Measurements from ENCODE around the gene PRR5L.
A peak's percentile ranks its signal among the peaks of the same experiment; 100 is the strongest.

Gene PRR5L

DNA sequence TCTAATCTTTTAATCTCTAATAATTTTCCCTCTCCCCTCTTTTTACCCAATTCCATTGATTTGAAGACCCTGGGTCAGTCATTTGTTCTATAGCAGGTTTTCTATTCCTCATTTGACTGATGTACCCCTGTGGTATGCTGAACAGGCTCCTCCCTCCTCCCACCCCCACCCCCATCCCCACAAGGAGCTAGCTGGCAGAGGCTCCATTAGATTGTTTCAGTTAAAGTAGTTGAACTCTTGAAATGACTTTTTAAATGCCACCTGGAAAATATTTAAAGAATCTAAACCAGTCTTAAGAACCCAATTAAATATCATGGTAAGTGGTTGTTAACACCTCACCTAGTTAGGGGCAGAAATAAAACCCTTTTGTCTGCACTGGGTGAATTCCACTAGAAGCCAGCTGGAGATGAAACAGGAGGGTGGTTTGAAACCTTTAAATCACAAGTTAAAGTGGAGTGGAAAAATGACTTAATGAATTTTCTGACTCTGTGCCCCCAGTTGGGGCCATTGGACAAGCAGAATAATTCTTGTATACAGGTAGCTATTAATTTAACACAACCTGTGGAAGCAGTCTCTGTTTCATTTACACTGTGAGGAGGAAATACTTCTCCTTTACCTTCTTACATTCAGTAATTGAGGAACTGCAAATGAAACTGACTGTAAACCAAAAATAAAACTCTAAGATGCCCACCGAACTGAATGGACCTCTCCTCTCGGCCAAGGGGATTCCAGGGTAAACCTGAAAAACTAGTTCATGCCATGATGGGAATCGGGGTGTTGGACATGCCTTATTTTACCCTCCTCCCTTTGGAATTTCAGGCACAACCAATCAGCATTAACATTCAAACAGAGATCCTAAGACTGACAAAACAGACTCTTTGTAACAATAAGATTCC, 30.7 kb downstream of the PRR5L start:
- DNase-seq (ENCODE audit: low read depth), result no peak

DNA sequence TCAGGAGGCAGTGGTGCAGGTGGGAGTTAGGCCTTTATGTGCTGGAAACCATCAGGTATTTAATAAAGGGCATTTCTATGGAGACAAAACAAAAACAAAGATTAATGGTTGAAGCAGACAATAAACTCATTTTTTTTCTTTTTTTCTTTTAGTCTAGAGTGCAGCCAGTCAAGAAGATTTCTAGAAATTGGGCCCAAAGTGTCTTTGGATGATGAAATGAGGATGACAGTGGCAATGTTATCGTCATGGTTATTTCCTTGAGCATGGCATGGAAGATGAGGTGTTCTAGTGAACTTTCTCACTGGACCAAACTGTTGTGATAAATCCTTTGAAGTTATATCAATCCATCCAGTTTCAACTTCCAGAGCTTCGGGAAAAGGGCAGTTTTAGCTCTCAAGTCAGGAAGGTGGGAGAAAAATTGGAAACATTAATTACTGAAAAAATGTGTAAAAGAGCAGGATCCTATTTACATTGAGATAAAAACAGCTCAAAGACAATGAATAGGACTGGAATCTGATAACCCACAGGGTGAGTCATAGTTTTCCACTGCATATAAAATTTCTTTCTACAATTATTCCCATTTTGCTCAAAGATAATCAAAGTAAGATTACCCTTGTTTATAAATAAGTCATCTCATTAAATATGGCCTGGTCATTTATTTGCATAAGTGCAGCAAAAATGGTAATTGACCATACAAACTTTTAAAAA, 33.0 kb downstream of the PRR5L start:
- DNase-seq (ENCODE audit: low read depth), result no peak

DNA sequence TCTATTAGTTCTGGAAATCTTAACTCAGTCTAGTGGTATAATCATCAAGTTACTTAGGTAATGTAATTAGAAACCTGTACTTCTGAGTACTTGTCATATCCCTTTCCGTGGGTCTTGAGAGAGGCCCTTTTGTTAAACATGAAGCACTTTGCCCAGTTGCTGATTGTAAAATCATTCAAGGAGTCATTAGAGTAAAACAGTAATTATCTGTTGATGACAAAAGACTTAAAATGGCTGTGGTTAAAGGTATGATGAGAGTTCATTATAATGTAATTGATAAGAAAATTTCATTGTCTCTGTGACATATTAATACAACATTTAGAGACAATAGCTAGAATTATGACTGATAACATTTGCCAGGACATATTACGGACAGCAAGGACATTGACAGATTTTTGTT, 34.3 kb downstream of the PRR5L start:
- DNase-seq (ENCODE audit: low read depth), result no peak

DNA sequence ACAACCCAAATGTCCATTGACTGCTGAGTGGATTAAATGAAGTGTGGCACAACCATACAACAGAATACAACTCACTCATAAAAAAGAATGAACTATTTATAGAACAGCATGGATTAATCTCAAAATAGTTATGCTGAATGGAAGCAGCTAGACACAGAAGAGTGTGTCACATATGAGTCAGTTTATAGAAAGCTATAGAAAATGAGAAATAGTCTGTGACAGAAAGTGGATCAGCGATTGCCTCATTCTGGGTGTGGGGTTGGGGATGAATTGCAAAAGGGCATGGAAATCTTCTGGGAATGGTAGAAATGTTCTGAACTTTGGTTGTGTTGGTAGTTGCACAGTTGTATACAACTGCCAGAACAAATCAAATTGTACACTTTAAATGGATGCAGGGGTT, 37.4 kb downstream of the PRR5L start:
- DNase-seq (ENCODE audit: low read depth), result no peak

DNA sequence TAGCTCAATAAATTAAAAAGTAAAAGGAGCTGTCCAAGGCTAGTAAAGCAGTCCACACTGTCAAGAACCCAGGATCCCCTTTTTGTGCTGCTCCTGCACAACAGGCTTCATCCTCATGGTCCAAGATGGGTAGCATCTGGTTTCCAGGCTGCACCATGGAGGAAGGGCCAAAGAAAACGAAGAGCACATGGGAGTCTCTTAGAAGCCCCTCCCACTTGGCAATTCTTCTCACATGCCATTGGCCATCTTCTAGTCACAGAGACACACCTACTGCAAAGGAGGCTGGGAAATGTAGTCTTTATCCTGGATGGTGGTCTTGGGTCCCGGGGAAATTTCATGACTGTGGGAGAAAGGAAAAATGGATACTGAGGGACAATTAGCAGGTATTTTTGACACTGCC, 37.8 kb downstream of the PRR5L start:
- DNase-seq (ENCODE audit: low read depth), result no peak

DNA sequence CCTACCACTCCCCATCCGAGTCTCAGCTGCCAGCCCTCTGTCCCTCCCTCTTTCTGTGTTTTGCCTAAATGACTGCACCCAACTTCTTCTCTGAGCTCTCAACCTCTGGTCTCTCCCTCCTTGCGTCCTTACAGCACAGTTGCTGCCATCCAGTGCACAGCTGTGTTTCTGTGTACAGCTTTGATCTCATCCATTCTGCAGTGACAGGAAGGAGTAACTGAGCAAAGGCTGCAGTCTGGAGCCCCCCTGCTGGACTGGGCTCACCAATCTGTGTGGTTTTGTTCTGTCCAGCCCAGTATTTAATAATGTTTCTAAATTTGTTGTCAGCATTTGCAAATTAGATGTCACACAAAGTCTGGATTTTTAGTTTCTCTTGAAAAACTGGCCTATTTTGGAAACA, 43.8 kb downstream of the PRR5L start:
- DNase-seq (ENCODE audit: low read depth), result no peak

DNA sequence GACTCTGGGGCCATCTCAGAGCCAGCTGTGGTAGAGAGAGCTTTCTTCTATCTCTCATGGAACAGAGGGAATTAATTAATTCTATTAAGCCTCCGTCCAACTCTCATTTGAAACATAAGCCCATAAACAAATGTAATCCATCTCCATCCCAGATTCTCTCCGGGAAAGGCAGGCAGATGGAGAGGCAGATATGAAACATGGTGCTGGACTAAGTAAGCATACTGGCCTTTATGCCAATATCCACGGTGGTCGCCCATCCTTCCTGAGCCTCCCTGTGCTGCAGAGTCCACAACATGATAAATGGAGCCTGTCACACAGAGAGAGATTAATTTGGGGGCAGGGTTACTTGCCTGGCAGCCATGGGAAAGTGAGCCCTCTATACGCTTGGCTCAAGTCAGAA, 44.8 kb downstream of the PRR5L start:
- no peak for DNase-seq (ENCODE audit: low read depth)

DNA sequence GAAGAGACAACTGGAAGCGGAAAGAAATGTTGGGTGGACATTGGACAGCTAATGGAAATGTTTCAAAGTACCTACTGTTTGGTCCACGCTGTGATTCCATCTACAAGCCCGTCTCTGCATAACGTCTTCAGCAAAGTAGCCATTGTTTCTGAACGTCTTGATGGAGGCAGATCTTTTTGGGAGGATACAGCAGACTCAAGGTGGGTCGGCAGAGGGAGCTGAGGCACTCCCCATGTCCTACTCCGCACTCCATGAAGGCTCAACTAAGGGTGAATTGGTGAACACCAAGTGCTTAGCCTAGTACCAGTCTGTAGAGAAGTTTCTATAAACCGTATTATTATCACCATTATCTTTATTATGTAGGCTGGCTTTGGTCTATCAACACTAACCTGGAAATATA, 45.8 kb downstream of the PRR5L start:
- DNase-seq (ENCODE audit: low read depth), result no peak

DNA sequence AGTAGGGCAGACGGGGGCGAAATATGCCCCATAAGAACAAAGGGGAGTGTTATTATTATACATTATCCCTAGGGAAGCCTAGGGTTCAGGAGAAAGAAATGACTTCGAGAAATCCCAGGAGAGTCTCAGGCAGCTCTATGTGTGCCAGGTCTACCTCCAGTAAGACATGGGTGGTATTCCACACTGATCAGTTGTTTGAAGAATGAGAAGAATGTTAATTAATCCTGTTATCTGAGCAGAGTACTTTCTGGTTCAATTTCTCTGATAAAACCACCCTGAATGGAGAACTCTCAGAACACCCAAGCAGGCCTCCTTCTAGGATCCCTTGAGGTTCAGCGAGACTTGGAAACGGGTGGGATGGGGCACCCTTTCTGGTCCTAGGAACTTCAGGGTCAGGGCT, 46.2 kb downstream of the PRR5L start:
- DNase-seq (ENCODE audit: low read depth), result no peak

DNA sequence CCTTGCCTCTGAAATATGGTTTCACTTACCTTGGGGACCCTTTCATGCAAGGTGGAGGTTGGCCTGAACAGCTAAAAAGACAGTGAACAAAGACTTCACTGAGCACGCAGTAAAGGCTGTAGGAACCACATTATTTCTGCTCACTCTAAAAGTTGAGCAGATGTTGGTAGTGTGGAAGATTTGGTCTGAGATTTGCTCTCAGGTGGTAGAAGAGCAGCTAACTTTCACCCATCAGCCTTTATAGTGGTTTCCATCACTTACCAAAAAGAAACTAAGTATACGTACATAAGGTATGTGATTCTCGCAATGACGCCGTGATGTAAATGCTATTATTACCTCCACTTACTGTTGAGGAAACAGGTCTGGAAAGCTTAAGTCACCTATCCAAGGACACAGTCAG, 47.3 kb downstream of the PRR5L start:
- DNase-seq (ENCODE audit: low read depth), result no peak

DNA sequence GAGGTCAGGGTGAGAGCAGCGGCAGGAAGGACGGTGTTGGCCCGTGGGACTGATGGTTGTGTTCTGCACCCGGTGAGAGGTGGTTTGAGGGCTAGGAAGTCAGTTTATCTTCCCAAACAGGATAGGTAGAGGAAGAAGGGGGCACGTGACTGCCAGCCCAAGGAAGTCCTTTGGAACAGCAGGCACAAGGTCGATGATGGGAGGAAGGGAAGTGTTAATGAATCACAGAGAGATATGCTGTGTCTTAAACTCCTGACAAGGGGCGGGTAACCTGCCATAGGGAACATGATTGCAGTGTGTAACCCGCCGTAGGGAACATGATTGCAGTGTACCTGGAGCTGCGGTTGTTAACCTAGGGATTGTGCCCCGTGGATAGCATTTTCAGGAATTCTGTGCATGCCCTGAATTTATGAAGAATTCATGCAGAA, 49.0 kb downstream of the PRR5L start:
- no peak for DNase-seq (ENCODE audit: low read depth)

DNA sequence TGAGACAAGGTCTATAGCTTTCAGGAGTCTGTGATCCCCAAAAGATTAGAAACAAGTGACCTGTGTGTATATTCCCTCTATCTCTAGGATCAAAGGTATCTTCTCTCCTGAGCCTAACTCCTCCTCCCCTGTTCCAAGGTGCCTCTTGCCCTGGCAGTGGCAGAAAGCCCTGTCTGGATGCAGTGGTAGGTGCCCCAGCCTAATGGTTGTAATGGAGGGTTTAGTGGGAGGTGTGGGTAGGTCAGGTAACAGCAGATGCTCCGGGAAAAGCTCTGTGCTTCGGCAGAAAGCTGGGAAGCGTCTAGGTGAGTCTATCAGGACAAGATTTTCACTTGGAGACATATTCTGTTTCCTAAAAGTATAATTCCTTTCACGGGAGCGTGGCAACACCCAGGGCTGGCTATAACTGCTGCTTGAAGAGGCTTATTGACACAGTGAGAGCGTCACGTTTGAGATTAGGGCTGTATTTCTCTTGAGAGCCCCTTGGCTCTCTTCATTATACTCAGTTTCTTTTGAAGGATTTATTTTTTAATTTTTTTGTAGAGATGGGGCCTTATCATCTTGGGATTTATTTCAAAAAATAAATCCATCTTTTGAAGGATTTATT, 49.5 kb downstream of the PRR5L start:
- DNase-seq (ENCODE audit: low read depth), result no peak

DNA sequence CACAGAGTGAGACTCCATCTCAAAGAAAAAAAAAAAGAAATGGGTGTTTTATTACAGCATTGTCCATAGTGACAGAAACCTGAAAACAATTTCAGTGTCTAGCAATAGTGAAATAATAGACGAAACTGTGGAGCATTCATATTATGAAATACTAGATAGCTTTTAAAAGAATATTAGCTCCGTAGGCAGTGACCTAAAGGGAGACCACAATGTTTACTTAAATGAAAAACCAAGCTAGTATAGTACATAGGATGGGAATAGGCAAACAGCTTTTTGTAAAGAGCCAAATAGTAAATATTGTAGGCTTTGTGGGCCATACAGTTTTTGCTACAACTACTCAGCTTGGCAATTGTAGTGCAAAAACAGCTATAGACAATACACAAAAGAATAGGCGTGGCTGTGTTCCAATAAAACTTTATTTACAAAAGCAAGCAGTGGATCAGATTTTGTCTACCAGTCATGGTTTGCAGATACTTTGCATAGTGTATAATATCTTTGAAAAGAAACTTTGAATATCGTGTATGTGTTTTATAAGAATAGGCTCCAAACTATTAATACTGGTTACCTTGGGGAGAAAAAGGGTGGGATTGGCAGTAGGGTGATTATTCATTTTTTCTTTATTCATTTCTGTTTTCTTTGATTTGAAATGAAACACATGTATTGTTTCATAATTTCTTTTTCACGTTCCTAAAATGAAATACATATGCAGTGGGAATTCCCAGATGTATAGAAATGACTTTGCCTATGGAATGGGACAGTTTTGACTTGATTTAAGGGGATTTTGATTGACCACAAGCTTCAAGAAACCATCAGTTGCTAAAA, 50.7 kb downstream of the PRR5L start:
- DNase-seq (ENCODE audit: low read depth), result no peak

DNA sequence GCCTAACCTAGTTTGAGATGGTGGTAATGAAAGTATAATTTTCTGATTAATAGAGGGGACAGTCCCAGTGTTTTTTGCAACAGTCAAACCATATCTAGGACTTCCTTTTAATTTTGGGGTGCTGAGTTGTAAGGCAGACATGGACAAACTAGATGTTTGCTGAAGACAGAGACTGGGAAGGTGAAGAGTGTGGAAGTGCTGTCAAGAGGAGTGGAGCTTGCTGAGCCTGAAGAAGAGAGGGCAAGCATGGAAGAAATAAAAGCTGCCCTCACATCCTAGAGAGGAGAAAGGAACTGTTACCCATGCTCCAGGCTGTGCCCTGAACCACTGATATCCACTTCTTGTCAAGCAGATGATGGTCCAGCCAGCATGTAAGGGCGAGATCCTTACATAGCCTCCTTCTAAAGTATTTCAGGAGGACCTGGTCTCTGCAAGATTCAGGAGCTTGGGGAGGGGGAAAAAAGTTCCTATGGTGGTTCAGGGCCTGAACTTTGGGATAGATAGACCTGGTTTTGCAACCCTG, 51.4 kb downstream of the PRR5L start:
- no peak for DNase-seq (ENCODE audit: low read depth)

DNA sequence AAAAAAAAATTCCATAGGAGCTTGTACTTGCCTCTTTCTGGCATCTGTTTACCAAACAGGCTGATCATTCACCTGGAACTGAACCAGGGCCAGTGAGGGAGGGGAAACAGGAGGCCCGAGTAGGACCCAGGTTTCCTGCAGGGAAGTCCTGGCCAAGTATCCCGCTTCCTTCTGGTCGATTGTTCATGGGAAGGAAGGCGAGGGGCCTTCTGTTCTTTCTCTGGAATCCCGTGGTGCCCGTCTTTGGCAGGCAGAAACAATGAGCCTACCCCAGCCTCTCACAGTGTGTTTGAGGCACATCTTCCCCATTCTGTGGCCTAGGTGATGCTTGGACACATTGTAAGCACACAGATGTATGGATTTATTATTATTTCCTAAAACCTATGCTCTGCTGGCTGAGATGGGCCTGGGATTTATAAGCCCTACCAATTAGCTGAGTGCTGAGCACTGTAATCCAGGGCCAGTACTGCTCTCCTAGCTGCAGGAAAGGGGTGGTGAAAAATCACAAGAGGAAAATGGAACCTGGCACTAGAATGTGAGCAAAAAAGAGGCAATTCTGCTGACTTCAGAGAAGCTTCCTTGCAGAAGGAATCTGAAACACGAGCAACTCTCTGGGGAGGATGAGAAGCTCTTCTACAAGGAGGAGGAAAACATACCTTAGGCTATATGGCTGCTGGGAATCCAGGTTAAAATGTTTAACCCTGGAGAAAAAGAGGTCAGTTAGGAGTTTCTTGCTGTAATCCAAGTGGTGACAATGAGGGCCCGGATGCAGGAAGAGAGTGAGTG, 53.5 kb downstream of the PRR5L start:
- no peak for DNase-seq (ENCODE audit: low read depth)

DNA sequence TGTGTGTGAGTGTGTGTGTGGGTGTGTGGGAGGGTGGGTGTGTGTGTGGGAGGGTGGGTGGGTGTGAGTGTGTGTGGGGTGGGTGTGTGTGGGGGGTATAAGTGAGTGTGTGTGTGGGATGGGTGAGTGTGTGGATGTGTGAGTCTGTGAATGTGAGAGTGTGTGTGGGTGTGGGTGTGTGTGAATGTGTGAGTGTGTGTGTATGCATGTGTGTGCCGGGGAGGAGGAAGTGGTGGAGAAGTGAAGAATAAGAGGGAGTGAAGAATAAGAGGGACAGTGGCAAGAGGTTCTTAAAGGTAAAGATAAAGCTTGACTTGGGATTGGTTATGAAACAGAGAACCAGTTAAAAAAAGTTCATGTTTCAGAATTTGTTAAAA, 54.0 kb downstream of the PRR5L start:
- DNase-seq (ENCODE audit: low read depth), result no peak

DNA sequence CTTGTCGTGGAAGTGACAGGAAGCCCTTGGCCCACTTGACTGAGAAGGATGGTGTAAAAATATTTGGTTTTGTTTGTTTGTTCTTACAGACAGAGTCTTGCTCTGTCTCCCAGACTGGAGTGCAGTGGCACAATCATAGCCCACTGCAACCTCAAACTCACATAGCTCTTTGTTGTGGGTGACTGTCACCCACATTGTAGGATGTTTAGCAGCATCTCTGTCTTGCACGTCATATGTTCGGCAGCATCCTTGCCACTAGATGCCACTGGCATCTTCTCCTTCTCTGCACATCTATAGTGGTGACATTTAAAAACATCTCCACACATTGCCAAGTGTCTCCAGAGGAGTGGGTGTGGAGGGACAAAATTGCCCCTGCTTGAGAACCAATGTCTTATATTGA, 56.8 kb downstream of the PRR5L start:
- DNase-seq (ENCODE audit: low read depth), result peak; percentile 67

DNA sequence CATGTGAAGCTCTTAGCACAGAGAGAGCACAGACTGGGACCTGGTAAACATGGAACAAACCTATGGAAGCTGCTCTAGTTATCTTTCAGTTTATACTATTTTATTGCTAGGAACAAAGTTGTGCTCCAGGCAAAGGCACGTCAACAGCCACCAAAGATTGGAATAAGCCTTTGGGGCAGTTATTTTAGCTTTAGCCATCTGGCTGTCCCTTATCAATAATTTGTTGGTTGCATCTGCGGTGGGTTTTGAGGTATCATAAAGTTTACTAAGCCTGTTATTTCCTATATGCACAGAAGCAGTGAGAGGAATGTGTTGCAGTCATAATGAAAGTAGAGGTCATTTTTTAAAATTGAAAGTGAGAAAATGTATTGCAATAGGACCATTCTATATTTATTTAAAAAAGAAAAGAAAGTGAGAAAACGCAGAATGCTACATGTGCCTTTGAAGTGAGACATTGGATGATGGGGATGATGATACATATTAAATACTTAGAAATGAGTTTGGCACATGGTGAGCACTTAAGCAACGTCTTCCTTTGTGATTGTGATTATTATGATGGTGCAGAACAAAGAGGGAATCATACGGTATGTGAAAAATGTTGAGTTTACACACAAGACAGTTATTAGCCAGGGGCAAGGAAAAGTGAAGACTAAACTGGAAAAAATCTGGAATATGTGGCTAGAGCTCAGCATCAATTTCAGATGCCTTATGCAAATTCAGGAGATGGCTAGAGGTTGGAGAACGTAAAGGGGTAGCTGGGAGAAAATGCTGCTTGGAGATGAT, 58.3 kb downstream of the PRR5L start:
- DNase-seq (ENCODE audit: low read depth), result no peak

DNA sequence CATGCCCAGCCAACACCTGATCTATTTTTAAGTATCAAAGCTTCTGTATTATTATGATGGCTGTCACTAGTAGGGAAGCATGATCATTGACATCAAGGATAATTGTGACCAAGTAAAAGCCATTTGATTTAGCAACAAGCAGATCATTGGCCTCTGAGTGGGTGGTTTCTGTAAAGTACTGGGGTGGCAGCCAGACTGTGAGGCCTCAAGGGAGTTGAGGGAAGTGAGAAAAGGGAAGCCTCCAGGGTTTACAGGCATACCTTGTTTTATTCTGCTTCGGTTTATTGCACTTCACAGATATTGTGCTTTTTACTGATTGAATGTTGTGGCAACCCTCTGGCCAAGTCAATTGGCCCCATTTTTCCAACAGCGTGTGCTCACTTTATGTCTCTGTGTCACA, 60.1 kb downstream of the PRR5L start:
- no peak for DNase-seq (ENCODE audit: low read depth)

DNA sequence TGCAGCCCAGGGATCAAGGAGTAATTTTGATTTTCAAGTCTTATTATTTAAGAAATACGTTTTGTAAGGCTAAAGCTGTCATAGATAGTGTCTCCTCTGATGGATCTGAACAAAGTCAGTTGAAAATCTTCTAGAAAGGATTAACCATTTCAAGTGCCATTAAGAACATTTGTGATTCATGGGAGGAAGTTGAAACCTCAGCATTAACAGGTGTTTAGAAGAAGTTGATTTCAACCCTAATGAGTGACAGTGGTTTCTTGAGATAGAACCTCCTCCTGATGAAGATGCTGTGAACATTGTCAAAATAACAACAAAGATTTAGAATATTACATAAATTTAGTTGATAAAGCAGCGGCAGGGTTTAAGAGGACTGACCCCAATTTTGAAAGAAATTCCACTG, 61.7 kb downstream of the PRR5L start:
- no peak for DNase-seq (ENCODE audit: low read depth)

Measured in T-helper 22 cell (primary cell).